CD4-positive, alpha-beta T cell treated with Interleukin-15 for 4 hours (primary cell): ENCODE measurements around the gene ALK.
"Not testable (repeated sequence)": the region's sequence is repeated elsewhere in the genome, so short reads cannot be mapped to it uniquely, and the experiment has no call there.

ENCODE experiments used
- DNase-seq: peaks from one replicate; pipeline ENCODE4 v3.0.0-alpha.2; 2020; ENCODE audit warnings: low spot score

Gene ALK

GRCh38 chr2:29273004-29273684, 648.2 kb downstream of the ALK start:
- DNase-seq = no peak

GRCh38 chr2:29272311-29272710, 649.1 kb downstream of the ALK start:
- DNase-seq = no peak

GRCh38 chr2:29270701-29271121, 650.7 kb downstream of the ALK start:
- no peak for DNase-seq

GRCh38 chr2:29269765-29270109, 651.6 kb downstream of the ALK start:
- DNase-seq = no peak

GRCh38 chr2:29269095-29269764, 652.2 kb downstream of the ALK start:
- DNase-seq = no peak

GRCh38 chr2:29267720-29268119, 653.7 kb downstream of the ALK start:
- no peak for DNase-seq

GRCh38 chr2:29263886-29264285, 657.5 kb downstream of the ALK start:
- no peak for DNase-seq

GRCh38 chr2:29262681-29263260, 658.6 kb downstream of the ALK start:
- DNase-seq = no peak

- no peak for DNase-seq
These were observed 660.4 kb downstream of the ALK start for GRCh38 chr2:29261003-29261402.

- no peak for DNase-seq
These were observed 661.1 kb downstream of the ALK start for GRCh38 chr2:29260142-29260772.

- no peak for DNase-seq
These were observed 662.2 kb downstream of the ALK start for GRCh38 chr2:29259221-29259620.

GRCh38 chr2:29255004-29255403, 666.4 kb downstream of the ALK start:
- no peak for DNase-seq

GRCh38 chr2:29253495-29254275, 667.7 kb downstream of the ALK start:
- DNase-seq = not testable (repeated sequence)

GRCh38 chr2:29253026-29253425, 668.4 kb downstream of the ALK start:
- DNase-seq = no peak

GRCh38 chr2:29251406-29251805, 670.0 kb downstream of the ALK start:
- no peak for DNase-seq

- no peak for DNase-seq
These were observed 670.4 kb downstream of the ALK start for GRCh38 chr2:29250977-29251376.

- no peak for DNase-seq
These were observed 671.6 kb downstream of the ALK start for GRCh38 chr2:29249666-29250253.

- DNase-seq = no peak
These were observed 674.0 kb downstream of the ALK start for GRCh38 chr2:29247336-29247914.

- no peak for DNase-seq
These were observed 674.7 kb downstream of the ALK start for GRCh38 chr2:29246383-29247300.

- no peak for DNase-seq
These were observed 675.5 kb downstream of the ALK start for GRCh38 chr2:29245742-29246382.
